Lower leg skin (tissue), 4 donors: ENCODE results near the gene ADGRE3. TPM values are rescaled to one million over a fixed set of nuclear protein-coding genes. Genes with fewer than 3 reads are reported as not detected.
A peak's percentile ranks its signal among the peaks of the same experiment; 100 is the strongest.

Experiments
- DNase-seq, 2 donors: peaks; one replicate each; pipeline ENCODE4 v3.0.0-alpha.2; 2019; ENCODE audit warnings: low spot score in 2 of 2
- H3K4me3 ChIP-seq: fragments of 200-600 bp; sonication (generic); 2 replicates; pipeline ENCODE4 v1.5.1; 2017; ENCODE audit warnings: mild to moderate bottlenecking, low read depth; ENCODE audit not compliant: poor library complexity, severe bottlenecking
- CTCF ChIP-seq, 3 donors: fragments of 450-650 bp; IDR thresholded peaks; one replicate each; pipeline ENCODE4 v1.5.1; 2016; ENCODE audit warnings: antibody characterized with exemption in 3 of 3, mild to moderate bottlenecking in 3 of 3, moderate library complexity in 2 of 3
- POLR2A ChIP-seq, 2 donors: fragments of 450-650 bp; IDR thresholded peaks; one replicate each; pipeline ENCODE4 v1.6.1; 2016 to 2017; ENCODE audit warnings: antibody characterized with exemption in 2 of 2, mild to moderate bottlenecking in 1 of 2, moderate library complexity in 1 of 2
- WGBS, 2 donors: methylation state at CpG; one replicate each; pipeline ENCODE4 v1.1.5; 2018; 5-methylcytosine and 5-hydroxymethylcytosine counted together
- intact Hi-C: fragments of 100-400 bp; cut with DNase I; formaldehyde crosslinking; loops from one replicate; pipeline ENCODE4 v1.15.0; 2023; ENCODE audit warnings: low total_unique reads
- total RNA-seq, 4 donors: library from RNA; depleted of rRNA; stranded (reverse); fragments of >200 nt; gene quantifications; one replicate each; pipeline ENCODE4 v1.1.0, GENCODE V29; 2016

ADGRE3 gene
- total RNA-seq: not detected

GRCh38 chr19:14674764-14675163 is at the start of gene ADGRE3:
Gene ADGRE3 (minus strand): TSS chr19:14674844. CDS start chr19:14674770, 74 bp downstream.
- H3K4me3 ChIP-seq: no peak within 1 kb of the TSS
- 66 to 75% methylated on average over 6 of the region's 6 CpGs for WGBS, 2 donors
- DNase-seq: no peak
- TF ChIP-seq CTCF (IDR thresholded peaks at IDR 0.05): no peak
- TF ChIP-seq POLR2A (IDR thresholded peaks at IDR 0.05): no peak
- intact Hi-C loops: no loop called here

GRCh38 chr19:14722127-14722526 is 47.5 kb upstream of the ADGRE3 start:
- WGBS, 2 donors: 80 to 90% methylated on average over 2 of the region's 2 CpGs
- H3K4me3 ChIP-seq: no peak overlapping the region
- no peak for TF ChIP-seq CTCF (IDR thresholded peaks at IDR 0.05)
- intact Hi-C loops: no loop called here
- no peak for DNase-seq

GRCh38 chr19:14719162-14719561 is 44.5 kb upstream of the ADGRE3 start:
- no peak for DNase-seq
- H3K4me3 ChIP-seq: no peak overlapping the region
- intact Hi-C loops: no loop called here
- WGBS, 2 donors: 97% methylated on average over 3 of the region's 3 CpGs
- no peak for TF ChIP-seq CTCF (IDR thresholded peaks at IDR 0.05)
- TF ChIP-seq POLR2A (IDR thresholded peaks at IDR 0.05): no peak

GRCh38 chr19:14718522-14719116 is 44.0 kb upstream of the ADGRE3 start:
- TF ChIP-seq CTCF (IDR thresholded peaks at IDR 0.05) (no peak), POLR2A (IDR thresholded peaks at IDR 0.05) (no peak)
- WGBS, 2 donors: 93% methylated on average over 18 of the region's 18 CpGs
- H3K4me3 ChIP-seq: no peak overlapping the region
- intact Hi-C loops: no loop called here
- DNase-seq: peak in 1 of 2 donors; percentile 14

GRCh38 chr19:14715841-14716240 is 41.2 kb upstream of the ADGRE3 start:
- 89 to 98% methylated on average over 4 of the region's 4 CpGs for WGBS, 2 donors

More at GRCh38 chr19:14715841-14716240, 41.2 kb upstream of the ADGRE3 start:
- DNase-seq: peak in 1 of 2 donors; percentile 61
- no peak overlapping the region for H3K4me3 ChIP-seq
- TF ChIP-seq CTCF (IDR thresholded peaks at IDR 0.05) (no peak), POLR2A (IDR thresholded peaks at IDR 0.05) (no peak)
- intact Hi-C loops: no loop called here
